OCI-LY3 (cell line): Measurements from ENCODE around the gene SRC.

ENCODE experiments used
- H2AFZ ChIP-seq: fragments of 200-600, 300-600 bp; shearing (Covaris generic); 2 replicates; pipeline ENCODE4 v1.6.0; 2014; ENCODE audit warnings: antibody characterized with exemption, low read depth, low read length
- H3K27ac ChIP-seq: fragments of 200-600, 300-600 bp; sonication (generic); 2 replicates; pipeline ENCODE4 v1.5.1; 2014; ENCODE audit warnings: mild to moderate bottlenecking, low read length, moderate library complexity, mixed read lengths
- H3K27me3 ChIP-seq: fragments of 200-600, 300-600 bp; sonication (generic); 2 replicates; pipeline ENCODE4 v1.6.1; 2014; ENCODE audit warnings: low read depth, low read length, mixed read lengths
- H3K36me3 ChIP-seq: fragments of 200-600, 300-600 bp; sonication (generic); replicated peaks from 2 replicates; pipeline ENCODE3; 2014; ENCODE audit warnings: low read depth, low read length, mixed read lengths
- H3K4me1 ChIP-seq: fragments of 300-600, 200-600 bp; sonication (generic); 2 replicates; pipeline ENCODE4 v1.6.1; 2014; ENCODE audit warnings: low read length, mixed read lengths
- H3K4me2 ChIP-seq: fragments of 200-600, 300-600 bp; sonication (generic); 2 replicates; pipeline ENCODE4 v1.6.1; 2014; ENCODE audit warnings: low read length, mixed read lengths
- H3K4me3 ChIP-seq: fragments of 300-600, 200-600 bp; sonication (generic); 2 replicates; pipeline ENCODE4 v1.5.1; 2014; ENCODE audit warnings: antibody characterized with exemption, mild to moderate bottlenecking, low read length, moderate library complexity
- H3K79me2 ChIP-seq: fragments of 300-600, 200-600 bp; shearing (Covaris generic); 2 replicates; pipeline ENCODE4 v1.6.1; 2014; ENCODE audit warnings: mild to moderate bottlenecking, low read length, mixed read lengths
- H3K9ac ChIP-seq: fragments of 300-600, 200-600 bp; shearing (Covaris generic); 2 replicates; pipeline ENCODE4 v1.6.0; 2014; ENCODE audit warnings: mild to moderate bottlenecking, low read length, moderate library complexity
- H3K9me3 ChIP-seq: fragments of 200-600, 300-600 bp; shearing (Covaris generic); 2 replicates; pipeline ENCODE4 v1.6.1; 2014; ENCODE audit warnings: low read length, mixed read lengths; ENCODE audit not compliant: insufficient read depth
- H4K20me1 ChIP-seq: fragments of 200-600, 300-600 bp; sonication (generic); 2 replicates; pipeline ENCODE4 v1.6.1; 2016; ENCODE audit warnings: low read length, mixed read lengths; ENCODE audit not compliant: insufficient read depth
- CTCF ChIP-seq: fragments of 200-600, 300-600 bp; sonication (generic); IDR thresholded peaks from 2 replicates; pipeline ENCODE4 v1.5.1; 2014; ENCODE audit warnings: antibody characterized with exemption, low read length, low read depth
- EZH2phosphoT487 ChIP-seq: fragments of 200-600 bp; shearing (Covaris generic); IDR thresholded peaks from 2 replicates; pipeline ENCODE4 v1.6.1; 2018; ENCODE audit warnings: antibody characterized with exemption, mixed run types, low read depth

SRC gene

GRCh38 chr20:37373020-37373598, 27.2 kb downstream of the SRC start:
- Histone ChIP-seq H3K79me2 (peaks cover 84% of the 10 kb centered on the region), H3K4me1 (peaks cover 54% of the 10 kb centered on the region), H4K20me1 (peaks cover 29% of the 10 kb centered on the region), H3K9me3 (no peaks in the 10 kb centered on the region), H3K27ac (no peak overlapping the region), H3K27me3 (no peaks in the 10 kb centered on the region), H3K4me3 (no peak overlapping the region), H3K36me3 (peaks cover 61% of the 10 kb centered on the region), H3K9ac (no peak overlapping the region), H3K4me2 (no peak overlapping the region), H2AFZ (no peak overlapping the region)
- TF ChIP-seq CTCF (no peak), EZH2phosphoT487 (no peak)

GRCh38 chr20:37375227-37375626, 29.3 kb downstream of the SRC start:
- H3K9ac ChIP-seq = no peak overlapping the region
- no peak overlapping the region for H3K4me3 ChIP-seq
- H2AFZ ChIP-seq = no peak overlapping the region
- H3K4me2 ChIP-seq = no peak overlapping the region
- H3K27me3 ChIP-seq = no peaks in the 10 kb centered on the region
- H3K4me1 ChIP-seq = peaks cover 50% of the 10 kb centered on the region
- no peaks in the 10 kb centered on the region for H3K9me3 ChIP-seq
- peak overlapping the region; percentile 2; the same call in 1 of the 2 replicates for H3K27ac ChIP-seq
- H3K79me2 ChIP-seq = peaks cover 81% of the 10 kb centered on the region
- peaks cover 43% of the 10 kb centered on the region for H4K20me1 ChIP-seq
- peaks cover 62% of the 10 kb centered on the region for H3K36me3 ChIP-seq
- TF ChIP-seq CTCF = no peak

- H2AFZ ChIP-seq = no peak overlapping the region
- no peak overlapping the region for H3K4me3 ChIP-seq
- H3K9ac ChIP-seq = no peak overlapping the region
- H4K20me1 ChIP-seq = peaks cover 54% of the 10 kb centered on the region
- peaks cover 77% of the 10 kb centered on the region for H3K79me2 ChIP-seq
- no peak overlapping the region for H3K4me2 ChIP-seq
- TF ChIP-seq CTCF (no peak), EZH2phosphoT487 (no peak)
- peaks cover 67% of the 10 kb centered on the region for H3K36me3 ChIP-seq
- no peaks in the 10 kb centered on the region for H3K27me3 ChIP-seq
- no peak overlapping the region for H3K27ac ChIP-seq
- H3K9me3 ChIP-seq = no peaks in the 10 kb centered on the region
- H3K4me1 ChIP-seq = peaks cover 50% of the 10 kb centered on the region
These were observed 30.4 kb downstream of the SRC start for GRCh38 chr20:37376324-37376723.

- H3K4me2 ChIP-seq = no peak overlapping the region
- no peak overlapping the region for H2AFZ ChIP-seq
- H3K9ac ChIP-seq = no peak overlapping the region
- no peak for TF ChIP-seq EZH2phosphoT487
- no peak for TF ChIP-seq CTCF
- peak overlapping the region; percentile 0; the same call in 1 of the 2 replicates for H3K27ac ChIP-seq
- no peak overlapping the region for H3K4me3 ChIP-seq
- H3K27me3 ChIP-seq = no peaks in the 10 kb centered on the region
- no peaks in the 10 kb centered on the region for H3K9me3 ChIP-seq
- peaks cover 58% of the 10 kb centered on the region for H4K20me1 ChIP-seq
- H3K4me1 ChIP-seq = peaks cover 51% of the 10 kb centered on the region
- H3K36me3 ChIP-seq = peaks cover 71% of the 10 kb centered on the region
- peaks cover 78% of the 10 kb centered on the region for H3K79me2 ChIP-seq
These were observed 30.9 kb downstream of the SRC start for GRCh38 chr20:37376791-37377190.
